DMS153 treated with DMSO at 0.1 percent for 48 hours (cell line): Measurements from ENCODE around the gene CCDC116.
"Not testable (repeated sequence)": the region's sequence is repeated elsewhere in the genome, so short reads cannot be mapped to it uniquely, and the experiment has no call there.

Source experiments
- DNase-seq: peaks from one replicate; lab custom pipeline; 2025; ENCODE audit not compliant: unreplicated experiment; lab: John Stamatoyannopoulos, UW

CCDC116 gene

DNA sequence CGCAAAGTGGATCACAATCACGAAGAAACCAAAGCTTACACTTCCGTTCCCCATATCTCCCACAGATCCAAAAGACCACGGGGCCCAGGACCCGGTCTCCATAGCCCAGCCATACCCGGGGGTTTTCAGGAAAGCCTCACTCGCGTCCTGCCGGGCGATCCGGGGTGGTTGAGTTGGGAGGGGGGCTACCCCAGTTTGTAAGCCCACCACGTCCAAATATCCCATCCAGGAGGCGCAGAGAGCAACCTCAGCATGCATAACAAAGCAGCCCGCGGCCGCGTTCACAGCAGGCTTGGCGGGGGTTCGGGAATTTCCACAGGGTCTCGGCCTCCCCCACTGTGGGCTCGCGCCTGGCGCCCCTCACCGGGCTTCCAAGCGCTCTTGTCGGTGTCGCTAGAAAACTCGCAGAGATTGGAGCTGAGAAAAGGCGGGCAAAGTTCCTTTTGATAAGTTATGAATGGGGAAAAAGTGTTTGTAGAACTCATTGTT, 19.0 kb downstream of the CCDC116 start:
- DNase-seq = no peak

DNA sequence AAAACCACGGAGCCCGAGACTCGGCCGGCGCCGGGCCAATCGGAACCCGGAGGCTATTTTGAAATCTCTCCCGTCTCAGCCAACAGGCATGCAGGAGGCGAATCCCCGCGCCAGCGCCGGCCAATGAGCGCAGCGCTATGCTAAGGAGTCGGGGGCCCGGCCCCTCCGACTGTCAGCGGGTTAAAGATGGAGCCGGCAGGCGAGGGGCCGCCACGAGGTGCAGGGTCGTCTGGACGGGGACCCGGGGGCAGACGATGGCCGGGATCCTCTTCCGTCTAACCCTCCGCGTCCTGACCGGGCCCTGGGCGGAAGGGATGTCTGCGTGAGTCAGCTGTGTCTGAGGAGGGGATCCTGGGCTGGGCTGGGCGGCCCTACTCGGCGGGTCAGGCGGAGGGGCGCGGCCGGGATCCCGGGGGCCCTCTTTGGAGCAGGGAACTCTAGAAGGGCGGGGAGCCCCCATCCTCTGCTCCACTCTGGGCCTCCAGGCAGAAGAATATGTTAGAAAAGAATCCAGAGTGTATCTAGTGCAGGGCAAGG, 19.5 kb downstream of the CCDC116 start:
- peak; percentile 82 for DNase-seq

DNA sequence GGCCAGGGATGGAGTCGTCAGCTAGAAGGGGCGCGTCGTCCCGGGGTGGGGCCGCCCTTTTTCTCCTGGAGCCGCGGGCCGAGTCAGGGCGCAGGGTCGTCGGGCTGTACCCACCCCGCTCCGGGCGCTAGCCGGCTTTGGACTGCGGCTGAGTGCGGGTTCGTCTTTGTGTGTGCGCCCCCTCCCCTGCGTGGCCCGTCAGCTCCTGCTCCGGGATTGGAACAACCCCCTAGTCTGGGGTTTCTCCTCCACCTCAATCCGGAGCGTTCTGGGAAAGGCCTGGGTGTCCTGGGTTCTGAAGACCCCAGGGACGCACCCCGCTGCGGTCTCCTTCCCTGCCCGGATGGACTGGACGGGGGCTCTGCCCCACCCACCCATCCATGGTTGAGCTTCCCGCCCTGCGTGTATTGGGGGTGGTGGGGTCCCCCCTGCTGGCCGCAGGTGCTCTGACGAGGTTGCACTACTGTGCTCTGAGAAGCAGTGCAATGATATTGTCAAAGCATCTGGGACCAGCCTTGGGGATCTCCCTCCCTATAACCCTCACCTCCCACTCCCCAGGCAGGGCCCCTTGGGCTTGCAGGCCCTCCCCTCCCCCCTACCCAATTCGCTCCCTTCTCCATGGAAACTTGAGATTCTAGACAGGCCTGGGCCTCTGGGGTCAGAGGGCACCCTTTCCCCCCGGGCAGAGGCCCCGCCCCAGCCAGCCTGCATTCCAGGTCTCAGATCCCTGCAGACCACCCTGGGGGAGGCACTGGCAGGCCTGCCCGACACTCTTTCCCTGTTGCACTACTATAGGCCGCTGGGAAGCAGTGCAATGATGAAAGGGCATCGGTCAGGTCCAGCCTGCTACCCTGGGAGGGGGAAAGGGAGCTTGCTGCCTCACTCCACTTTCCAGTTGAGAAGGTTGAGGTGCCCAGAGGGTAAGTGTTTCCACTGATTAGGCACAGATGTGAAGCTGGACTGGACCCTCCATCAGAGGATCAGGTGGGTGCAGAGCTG, 20.3 kb downstream of the CCDC116 start:
- DNase-seq = no peak

DNA sequence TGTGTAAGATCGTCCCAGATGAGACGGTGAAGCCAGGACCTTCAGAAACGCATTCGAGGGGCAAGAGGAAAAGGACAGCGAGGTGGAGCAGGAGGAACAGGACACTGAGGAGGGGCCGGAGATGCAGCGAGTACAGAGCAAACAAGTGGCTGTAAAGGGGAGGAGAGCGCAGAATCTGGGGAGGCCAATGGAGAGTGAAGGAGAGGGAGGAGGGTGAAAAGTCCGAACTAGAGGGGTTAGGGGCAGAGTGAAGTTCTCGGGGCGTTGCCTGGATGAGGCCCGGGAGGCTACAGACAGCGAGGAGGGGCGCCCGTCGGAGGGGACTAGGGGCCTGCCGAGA, 24.4 kb downstream of the CCDC116 start:
- no peak for DNase-seq

DNA sequence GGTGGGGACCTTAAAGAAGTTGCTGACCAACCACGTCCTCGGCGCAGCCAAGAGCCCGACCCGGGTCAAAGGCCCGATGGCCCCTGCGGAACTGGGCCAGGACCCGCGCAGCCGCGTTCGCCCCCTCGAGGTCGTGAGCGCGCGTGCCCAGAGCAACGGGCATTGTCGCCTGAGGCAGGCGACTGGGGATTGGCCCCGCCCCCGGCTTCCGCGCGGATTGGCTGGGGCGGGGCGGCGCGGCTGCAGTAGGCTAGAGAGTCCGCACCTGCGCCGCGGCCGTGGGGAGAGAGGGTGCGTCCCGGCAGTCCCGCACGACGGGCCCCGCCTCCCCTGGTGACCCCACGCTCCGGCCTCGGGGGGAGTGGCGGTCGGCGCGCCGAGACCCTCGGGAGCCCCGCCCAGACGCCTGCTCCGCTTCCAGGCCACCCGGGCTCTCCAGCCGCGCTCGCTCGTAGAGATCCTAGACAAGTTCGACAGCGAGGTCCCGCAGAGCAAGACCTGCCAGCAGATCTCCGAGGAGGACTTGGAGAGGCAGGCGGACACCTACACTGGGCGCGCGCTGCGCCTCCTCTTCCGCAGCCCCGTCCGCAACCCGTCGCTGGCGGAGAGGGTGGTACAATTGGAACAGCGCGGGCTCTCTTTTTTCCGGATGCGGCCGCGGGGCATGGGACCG, 24.9 kb downstream of the CCDC116 start:
- peak; percentile 86 for DNase-seq

DNA sequence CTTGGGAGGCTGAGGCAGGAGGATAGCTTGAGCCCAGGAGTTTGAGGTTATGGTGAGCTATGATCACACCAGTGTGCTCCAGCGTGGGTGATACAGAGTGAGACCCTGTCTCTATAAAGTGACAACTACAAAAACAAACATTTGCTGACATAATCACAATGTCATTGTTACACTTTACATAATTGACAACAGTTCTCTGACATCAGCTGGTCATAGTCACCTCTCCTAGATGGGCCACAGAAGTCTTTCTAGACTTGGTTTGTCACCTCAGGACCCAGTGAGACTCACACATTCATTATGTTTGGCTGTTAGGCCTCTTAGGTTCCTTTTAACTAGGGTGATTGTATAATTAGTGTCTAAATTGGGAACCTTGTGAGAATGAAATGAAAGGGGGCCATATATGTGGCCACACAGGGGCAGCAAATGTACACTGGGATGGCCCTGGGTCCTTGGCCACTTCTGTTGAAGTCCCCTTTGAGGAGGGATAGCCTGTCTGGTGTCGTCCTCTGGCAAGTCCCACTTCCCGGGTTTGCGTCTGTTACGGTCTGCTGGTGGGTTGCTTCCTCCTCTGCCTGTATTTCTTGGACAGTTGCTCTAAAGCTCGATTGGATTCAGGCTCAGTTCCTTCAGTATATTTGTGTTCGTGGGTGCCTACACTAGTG, 27.4 kb downstream of the CCDC116 start:
- no peak for DNase-seq

DNA sequence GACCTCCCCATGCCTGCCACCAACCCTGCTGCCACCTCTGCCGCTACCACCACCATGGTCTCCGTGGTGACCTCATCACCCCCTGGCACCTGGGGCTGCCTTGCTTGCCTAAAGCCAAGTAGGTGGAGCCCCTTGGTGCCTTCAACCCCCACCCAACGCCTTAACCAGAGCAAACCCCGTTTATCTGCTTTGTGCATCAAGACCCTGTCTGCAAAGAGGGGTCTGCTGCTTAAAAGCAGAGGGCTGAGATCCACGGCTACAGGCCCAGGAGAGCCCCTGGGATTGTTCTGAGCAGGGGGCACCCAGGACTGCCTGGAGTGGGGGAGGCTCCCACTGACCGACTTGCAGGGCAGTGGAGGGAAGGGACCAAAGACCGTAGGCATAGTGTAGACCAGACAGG, 28.3 kb downstream of the CCDC116 start:
- no peak for DNase-seq

DNA sequence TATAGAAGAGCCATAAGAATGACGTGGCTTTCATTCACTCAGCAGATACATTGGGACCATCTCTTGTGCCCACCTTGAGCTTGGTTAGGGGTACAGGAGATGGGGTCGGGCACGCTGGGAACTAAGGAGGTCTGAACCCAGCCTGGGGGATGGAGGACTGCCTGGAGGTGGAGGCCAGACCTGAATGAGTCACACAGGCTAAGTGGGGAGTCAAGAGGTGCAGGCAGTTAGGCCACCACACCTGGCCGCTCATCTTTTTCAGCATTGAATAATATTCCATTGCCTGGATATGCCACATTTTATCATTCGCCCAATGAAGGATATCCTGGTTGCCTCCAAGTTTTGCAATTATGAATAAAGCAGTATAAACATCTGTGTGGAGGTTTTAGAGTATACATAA, 29.4 kb downstream of the CCDC116 start:
- no peak for DNase-seq

DNA sequence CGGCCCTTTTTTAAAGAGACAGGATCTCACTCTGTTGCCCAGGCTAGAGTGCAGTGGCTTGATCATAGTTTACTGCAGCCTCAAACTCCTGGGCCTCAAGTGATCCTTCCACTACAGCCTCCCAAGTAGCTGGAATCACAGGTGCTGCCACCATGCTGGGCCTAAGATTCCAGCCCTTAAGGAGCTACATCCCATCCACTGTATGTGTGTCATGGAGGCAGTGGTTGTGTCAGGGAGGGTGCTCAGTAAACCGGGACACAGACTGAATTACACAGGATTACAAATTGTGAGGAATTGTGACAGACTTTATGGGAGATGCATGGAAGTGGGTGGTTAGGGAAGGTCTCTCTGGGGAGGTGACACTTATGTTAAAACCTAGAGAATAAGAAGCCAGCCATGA, 31.2 kb downstream of the CCDC116 start:
- no peak for DNase-seq

DNA sequence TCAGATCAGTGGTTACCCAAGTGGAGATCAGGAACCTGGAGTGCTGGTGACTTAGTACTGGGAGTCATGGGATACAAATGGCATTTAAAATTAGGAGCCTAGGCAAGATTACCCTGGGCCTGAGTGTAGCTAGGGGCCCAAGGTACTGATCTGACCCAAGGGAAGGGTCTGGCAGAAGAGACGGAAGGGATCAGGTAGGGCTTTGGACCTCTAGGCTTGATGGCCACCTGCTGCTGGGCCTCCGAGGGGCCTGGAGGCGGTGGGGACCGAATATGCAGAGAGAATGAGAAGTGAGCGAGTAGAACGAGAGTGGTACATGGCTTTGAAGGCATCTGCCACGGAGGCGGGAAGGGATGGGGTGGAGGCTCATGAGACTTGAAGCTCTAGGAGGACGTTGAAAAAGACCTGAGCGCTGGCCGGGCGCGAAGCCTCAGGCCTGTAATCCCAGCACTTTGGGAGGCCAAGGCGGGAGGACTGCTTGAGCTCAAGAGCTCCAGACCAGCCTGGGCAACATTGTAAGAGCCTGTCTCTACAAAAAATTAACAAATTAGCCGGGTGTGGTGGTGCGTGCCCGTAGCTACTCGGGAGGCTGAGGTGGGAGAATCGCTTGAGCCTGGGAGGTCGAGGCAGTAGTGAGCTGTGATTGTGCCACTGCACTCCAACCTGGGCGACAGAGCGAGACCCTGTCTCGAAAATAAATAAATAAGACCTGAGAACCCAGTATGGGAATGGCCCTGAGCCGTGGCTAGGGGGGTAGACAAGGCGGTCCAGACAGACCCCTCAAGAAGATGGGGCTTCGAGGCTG, 32.7 kb downstream of the CCDC116 start:
- no peak for DNase-seq

DNA sequence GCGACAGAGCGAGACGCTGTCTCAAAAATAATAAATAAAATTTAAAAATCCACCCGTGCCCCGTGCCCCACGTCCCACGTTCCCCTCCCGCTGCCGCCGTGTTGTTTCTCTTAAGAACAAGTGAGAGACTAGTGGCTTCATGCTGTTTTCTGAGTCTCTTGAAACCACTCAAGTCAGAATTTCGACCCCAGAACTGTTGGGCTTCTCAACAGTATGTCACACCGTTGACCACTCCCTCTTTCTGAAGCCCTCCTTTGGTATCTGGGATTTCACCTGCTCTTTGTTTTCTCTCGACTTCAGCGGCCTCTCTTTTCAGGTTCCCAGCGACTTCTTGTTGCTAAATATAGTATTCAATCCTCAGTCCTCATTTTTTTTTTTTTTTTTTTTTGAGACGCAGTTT, 34.2 kb downstream of the CCDC116 start:
- DNase-seq = no peak

DNA sequence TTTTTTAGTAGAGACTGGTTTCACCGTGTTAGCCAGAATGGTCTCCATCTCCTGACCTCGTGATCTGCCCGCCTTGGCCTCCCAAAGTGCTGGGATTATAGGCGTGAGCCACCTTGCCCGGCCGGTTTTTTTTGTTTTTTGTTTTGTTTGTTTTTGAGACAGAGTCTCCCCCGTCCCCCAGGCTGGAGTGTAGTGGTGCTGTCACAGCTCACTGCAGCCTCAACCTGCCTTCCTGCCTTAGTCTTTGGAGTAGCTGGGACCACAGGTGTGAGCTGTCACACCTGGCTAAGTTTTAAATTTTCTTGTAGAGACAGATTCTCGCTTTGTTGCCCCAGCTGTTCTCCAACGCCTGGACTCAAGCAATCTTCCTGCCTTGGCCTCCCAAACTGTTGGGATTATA, 36.5 kb downstream of the CCDC116 start:
- DNase-seq = no peak

DNA sequence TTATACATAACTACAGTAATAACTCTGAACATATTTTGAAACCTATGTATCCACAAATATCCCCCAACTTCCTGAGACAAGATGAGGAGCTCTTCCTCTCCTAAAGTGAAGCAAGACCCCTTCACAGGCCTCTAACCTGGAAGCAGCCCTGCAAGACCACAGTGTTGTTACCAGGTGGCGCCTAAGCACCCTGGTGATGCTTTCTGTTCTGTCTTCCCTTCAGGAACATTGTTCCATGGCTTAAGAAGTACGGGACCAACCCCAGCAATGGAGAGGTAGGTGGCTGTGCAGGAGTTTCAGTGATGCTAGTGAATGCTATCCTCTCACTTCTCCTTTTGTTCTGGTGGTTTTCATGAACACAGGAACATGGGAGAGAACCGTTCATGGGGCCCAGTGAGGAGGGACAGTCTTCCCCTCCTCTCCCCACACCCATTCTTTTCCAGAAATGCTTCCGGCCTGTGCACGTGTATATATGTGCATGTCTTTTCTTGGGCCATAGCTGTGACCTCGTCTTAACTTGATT, 39.6 kb downstream of the CCDC116 start:
- DNase-seq = no peak

DNA sequence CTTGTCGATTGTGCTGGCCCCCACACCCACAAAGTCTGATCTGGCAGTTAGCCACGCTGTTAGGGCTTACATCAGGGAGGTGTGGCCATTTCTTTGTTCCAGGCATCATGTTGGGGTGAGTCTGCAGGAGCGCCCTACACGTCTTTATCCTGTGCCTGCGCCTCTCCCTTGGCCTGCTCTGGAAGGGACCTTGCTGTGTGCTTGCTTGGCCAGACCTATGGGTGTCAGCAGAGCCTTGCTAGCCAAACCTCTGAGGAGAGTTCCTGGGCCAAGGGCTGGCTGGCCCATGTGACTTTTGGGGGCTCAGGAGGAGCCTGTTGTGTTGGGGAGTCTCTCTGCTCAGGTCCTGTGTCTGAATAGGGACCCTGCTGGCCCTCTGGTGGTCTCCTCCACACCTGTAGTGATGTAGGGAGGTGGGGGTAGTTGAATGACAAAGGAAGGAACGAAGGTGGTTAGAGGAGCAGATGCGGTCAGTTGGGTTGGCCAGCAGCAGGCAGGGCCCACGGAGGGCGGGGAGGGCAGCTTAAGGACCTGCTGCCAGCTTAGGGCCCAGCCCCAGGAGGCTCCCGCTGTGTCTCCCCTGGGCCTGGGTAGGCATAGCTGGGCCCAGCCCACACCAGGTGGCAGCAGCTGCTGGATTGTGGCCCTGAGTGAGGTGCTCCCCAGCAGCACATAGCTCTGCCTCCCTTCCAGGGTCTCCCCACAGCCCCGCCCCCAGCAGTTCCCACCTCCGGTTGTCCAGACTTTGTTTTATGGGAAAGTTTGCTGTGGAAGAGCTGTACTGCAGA, 41.2 kb downstream of the CCDC116 start:
- DNase-seq = no peak

DNA sequence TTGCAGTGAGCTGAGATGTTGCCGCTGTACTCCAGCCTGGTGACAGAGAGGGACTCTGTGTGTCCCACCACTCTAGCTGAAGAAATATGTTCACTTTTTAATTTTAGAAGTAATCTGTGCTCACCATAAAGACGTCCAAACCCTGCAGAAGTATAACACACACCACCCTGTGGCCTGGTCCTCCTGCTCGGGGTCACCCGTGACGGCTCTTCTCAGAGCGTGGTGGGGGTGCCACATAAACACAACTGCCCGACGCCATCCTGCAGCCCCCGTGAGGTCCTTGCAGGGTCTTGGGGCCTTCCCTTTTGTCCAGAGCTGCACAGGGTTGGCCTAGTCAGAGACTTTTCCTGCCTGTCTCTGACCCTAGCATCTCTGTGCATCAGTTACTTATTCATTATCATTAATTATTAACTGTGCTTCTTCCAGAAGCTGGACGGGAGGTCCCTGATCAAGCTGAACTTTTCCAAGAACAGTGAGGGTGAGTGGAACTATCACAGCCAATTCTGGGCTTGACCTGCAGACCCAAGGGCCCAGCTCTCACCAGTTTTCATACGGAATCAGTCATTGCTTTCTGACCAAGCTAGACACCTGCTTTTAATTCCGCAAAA, 42.2 kb downstream of the CCDC116 start:
- no peak for DNase-seq

DNA sequence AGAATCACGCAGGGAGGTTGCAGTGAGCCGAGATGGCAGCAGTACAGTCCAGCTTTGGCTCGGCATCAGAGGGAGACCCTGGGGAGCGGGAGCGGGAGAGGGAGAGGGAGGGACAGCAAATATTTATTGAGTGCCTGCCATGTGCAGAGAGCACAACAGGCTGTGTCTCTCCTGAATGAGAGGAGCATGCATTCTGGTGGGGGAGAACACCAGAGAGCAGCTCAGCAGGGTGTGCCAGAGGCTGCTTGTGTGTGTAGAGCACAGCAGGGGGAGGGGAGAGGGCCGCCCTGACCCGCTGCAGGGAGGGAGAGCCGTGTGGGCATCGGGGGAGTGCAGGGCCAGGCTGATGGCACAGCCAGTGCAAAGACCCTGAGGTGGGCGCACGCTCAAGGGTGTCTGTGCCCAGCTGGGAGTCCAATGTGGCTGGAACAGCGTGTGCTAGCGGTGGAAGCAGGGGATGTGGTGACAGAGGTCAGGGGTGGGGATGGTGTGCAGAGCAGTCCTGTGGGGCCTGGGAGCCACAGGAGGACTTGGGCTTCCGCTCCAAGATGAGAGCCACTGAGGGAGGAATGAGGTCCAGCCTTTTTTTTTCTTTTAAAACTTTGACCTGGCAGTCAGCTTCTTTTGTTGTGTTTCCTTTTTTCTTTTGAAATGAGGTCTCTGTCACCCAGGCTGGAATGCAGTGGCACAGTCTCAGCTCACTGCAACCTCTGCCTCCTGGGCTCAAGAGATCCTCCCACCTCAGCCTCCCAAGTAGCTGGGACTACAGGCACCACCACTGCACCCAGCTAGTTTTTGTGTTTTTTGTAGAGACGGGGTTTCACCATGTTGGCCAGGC, 45.3 kb downstream of the CCDC116 start:
- DNase-seq = peak; percentile 7

DNA sequence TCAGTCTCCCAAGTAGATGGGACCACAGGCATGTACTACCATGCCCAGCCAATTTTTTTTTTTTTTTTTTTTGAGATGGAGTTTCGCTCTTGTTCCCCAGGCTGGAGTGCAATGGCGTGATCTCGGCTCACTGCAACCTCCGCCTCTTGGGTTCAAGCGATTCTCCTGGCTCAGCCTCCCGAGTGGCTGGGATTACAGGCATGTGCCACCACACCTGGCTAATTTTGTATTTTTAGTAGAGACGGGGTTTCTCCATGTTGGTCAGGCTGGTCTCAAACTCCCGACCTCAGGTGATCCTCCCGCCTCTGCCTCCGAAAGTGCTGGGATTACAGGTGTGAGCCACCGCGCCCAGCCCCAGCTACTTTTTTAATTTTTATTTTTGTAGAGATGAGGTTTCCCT, 46.3 kb downstream of the CCDC116 start:
- not testable (repeated sequence) for DNase-seq

DNA sequence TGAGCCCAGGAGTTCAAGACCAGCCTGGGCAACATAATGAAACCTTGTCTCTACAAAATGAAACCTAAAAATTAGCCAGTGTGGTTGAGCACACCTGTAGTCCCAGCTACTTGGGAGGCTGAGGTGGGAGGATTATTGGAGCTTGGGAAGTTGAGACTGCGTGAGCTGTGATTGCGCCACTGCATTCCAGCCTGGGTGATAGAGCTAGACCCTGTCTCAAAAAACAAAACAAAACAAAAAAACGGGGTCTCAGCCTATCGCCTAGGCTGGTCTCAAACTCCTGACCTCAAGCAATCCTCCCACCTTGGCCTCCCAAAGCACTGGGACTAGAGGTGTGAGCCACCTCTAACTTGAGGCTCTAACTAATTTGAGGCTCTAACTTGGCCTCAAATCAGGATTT, 46.8 kb downstream of the CCDC116 start:
- DNase-seq = no peak
